SIG-M5 (cell line): ENCODE data around the gene LMF1.
"Not testable (repeated sequence)": the region's sequence is repeated elsewhere in the genome, so short reads cannot be mapped to it uniquely, and the experiment has no call there.

ENCODE experiments used
- DNase-seq: peaks from one replicate; lab custom pipeline; 2025; lab: John Stamatoyannopoulos, UW

The LMF1 gene

GRCh38 chr16:948767-949166, 22.0 kb downstream of the LMF1 start:
- not testable (repeated sequence) for DNase-seq

- DNase-seq = not testable (repeated sequence)
Observed at GRCh38 chr16:947922-948303, 22.9 kb downstream of the LMF1 start.

- no peak for DNase-seq
Observed at GRCh38 chr16:947255-947921, 23.4 kb downstream of the LMF1 start.

- DNase-seq = no peak
Observed at GRCh38 chr16:946048-946395, 24.8 kb downstream of the LMF1 start.

- DNase-seq = no peak
Observed at GRCh38 chr16:945271-946047, 25.3 kb downstream of the LMF1 start.

- no peak for DNase-seq
Observed at GRCh38 chr16:943971-944370, 26.8 kb downstream of the LMF1 start.

GRCh38 chr16:942436-943060, 28.2 kb downstream of the LMF1 start:
- no peak for DNase-seq

- no peak for DNase-seq
Observed at GRCh38 chr16:939941-940340, 30.8 kb downstream of the LMF1 start.

- DNase-seq = no peak
Observed at GRCh38 chr16:939311-939710, 31.5 kb downstream of the LMF1 start.

- DNase-seq = no peak
Observed at GRCh38 chr16:938752-939151, 32.0 kb downstream of the LMF1 start.

GRCh38 chr16:938136-938535, 32.6 kb downstream of the LMF1 start:
- no peak for DNase-seq

- no peak for DNase-seq
Observed at GRCh38 chr16:937723-938122, 33.1 kb downstream of the LMF1 start.

- no peak for DNase-seq
Observed at GRCh38 chr16:937311-937710, 33.5 kb downstream of the LMF1 start.

- no peak for DNase-seq
Observed at GRCh38 chr16:935684-936083, 35.1 kb downstream of the LMF1 start.

- no peak for DNase-seq
Observed at GRCh38 chr16:934178-934577, 36.6 kb downstream of the LMF1 start.

- DNase-seq = no peak
Observed at GRCh38 chr16:933581-933980, 37.2 kb downstream of the LMF1 start.

GRCh38 chr16:932831-933330, 37.9 kb downstream of the LMF1 start:
- no peak for DNase-seq

GRCh38 chr16:931626-932500, 38.9 kb downstream of the LMF1 start:
- no peak for DNase-seq

- no peak for DNase-seq
Observed at GRCh38 chr16:931171-931570, 39.6 kb downstream of the LMF1 start.

- no peak for DNase-seq
Observed at GRCh38 chr16:930511-930910, 40.3 kb downstream of the LMF1 start.

GRCh38 chr16:930076-930475, 40.7 kb downstream of the LMF1 start:
- no peak for DNase-seq
